Liver (tissue), 9 donors: Measurements from ENCODE around the gene TMED10. TPM values are rescaled to one million over a fixed set of nuclear protein-coding genes. Genes with fewer than 3 reads are reported as not detected.

Experiments
- DNase-seq: peaks from one replicate; pipeline ENCODE4 v3.0.0-alpha.2; 2017; ENCODE audit warnings: low spot score
- H3K27ac ChIP-seq, 2 donors: one replicate each; pipeline ENCODE4 v1.7.0; 2013; ENCODE audit warnings: inconsistent platforms in 2 of 2, low read length in 2 of 2, control low read depth in 1 of 2, low read depth in 1 of 2, mild to moderate bottlenecking in 1 of 2
- H3K27me3 ChIP-seq, 4 donors: one replicate each; pipeline versions ENCODE4 v1.6.1 to v1.7.0; 2013; ENCODE audit warnings: low read length in 3 of 4, inconsistent platforms in 1 of 4, mild to moderate bottlenecking in 1 of 4, moderate library complexity in 1 of 4; ENCODE audit not compliant: control insufficient read depth in 4 of 4, insufficient read depth in 4 of 4
- H3K36me3 ChIP-seq, 4 donors: one replicate each; pipeline versions ENCODE4 v1.6.1 to v1.7.0; 2013; ENCODE audit warnings: low read length in 3 of 4, mild to moderate bottlenecking in 3 of 4, low read depth in 1 of 4, moderate library complexity in 1 of 4; ENCODE audit not compliant: control insufficient read depth in 4 of 4, insufficient read depth in 3 of 4
- H3K4me1 ChIP-seq, 4 donors: one replicate each; pipeline versions ENCODE4 v1.6.1 to v1.7.0; 2013; ENCODE audit warnings: low read length in 3 of 4, mild to moderate bottlenecking in 3 of 4, moderate library complexity in 1 of 4; ENCODE audit not compliant: control insufficient read depth in 4 of 4, insufficient read depth in 4 of 4
- H3K4me3 ChIP-seq, 3 donors: one replicate each; pipeline versions ENCODE4 v1.6.1 to v1.7.0; 2013; ENCODE audit warnings: low read length in 3 of 3, control low read depth in 1 of 3, low read depth in 1 of 3, mild to moderate bottlenecking in 1 of 3
- H3K9ac ChIP-seq, 2 donors: one replicate each; pipeline ENCODE4 v1.7.0; 2013; ENCODE audit warnings: low read length in 2 of 2, mild to moderate bottlenecking in 2 of 2, moderate library complexity in 2 of 2, control low read depth in 1 of 2, low read depth in 1 of 2
- H3K9me3 ChIP-seq, 4 donors: one replicate each; pipeline versions ENCODE4 v1.6.1 to v1.7.0; 2013; ENCODE audit warnings: low read length in 3 of 4; ENCODE audit not compliant: control insufficient read depth in 4 of 4
- CTCF ChIP-seq: fragments of 150-350 bp; IDR thresholded peaks from 2 replicates; pipeline ENCODE4 v1.5.1; 2017; ENCODE audit warnings: improper control_type of control experiment, low read depth, low read length; ENCODE audit not compliant: missing input control
- EGR1 ChIP-seq, 2 donors: IDR thresholded peaks; 2 replicates each; pipeline ENCODE4 v1.6.1; 2016 to 2018; ENCODE audit warnings: antibody characterized with exemption in 2 of 2, low read depth in 2 of 2
- FOXA1 ChIP-seq: IDR thresholded peaks from 2 replicates; pipeline ENCODE4 v1.6.1; 2016; ENCODE audit warnings: antibody characterized with exemption
- FOXA2 ChIP-seq: IDR thresholded peaks from 2 replicates; pipeline ENCODE4 v1.6.1; 2016; ENCODE audit warnings: antibody characterized with exemption
- GABPA ChIP-seq, 2 donors: IDR thresholded peaks in 1 of 2; conservative IDR thresholded peaks in 1 of 2; 2 replicates each; pipeline ENCODE4 v1.6.1; 2016; ENCODE audit warnings: antibody characterized with exemption in 2 of 2, mild to moderate bottlenecking in 1 of 2, moderate library complexity in 1 of 2
- HNF4A ChIP-seq, 2 donors: conservative IDR thresholded peaks; 2 replicates each; pipeline ENCODE4 v1.6.1; 2016; ENCODE audit warnings: antibody characterized with exemption in 2 of 2, mild to moderate bottlenecking in 2 of 2
- NR2F2 ChIP-seq: IDR thresholded peaks from 2 replicates; pipeline ENCODE4 v1.6.1; 2016; ENCODE audit warnings: antibody characterized with exemption
- RXRA ChIP-seq, 2 donors: IDR thresholded peaks; 2 replicates each; pipeline ENCODE4 v1.6.1; 2017 to 2018; ENCODE audit warnings: antibody characterized with exemption in 2 of 2, mild to moderate bottlenecking in 1 of 2
- SP1 ChIP-seq: IDR thresholded peaks from 2 replicates; pipeline ENCODE4 v1.6.1; 2018; ENCODE audit warnings: antibody characterized with exemption, mild to moderate bottlenecking
- TAF1 ChIP-seq: conservative IDR thresholded peaks from 2 replicates; pipeline ENCODE4 v1.6.1; 2016; ENCODE audit warnings: antibody characterized with exemption, mild to moderate bottlenecking
- YY1 ChIP-seq: IDR thresholded peaks from 2 replicates; pipeline ENCODE4 v1.6.1; 2016; ENCODE audit warnings: antibody characterized with exemption, mild to moderate bottlenecking
- ZBTB33 ChIP-seq: IDR thresholded peaks from 2 replicates; pipeline ENCODE4 v1.6.1; 2016; ENCODE audit warnings: antibody characterized with exemption
- WGBS: extraction: QIAGEN DNeasy Blood & Tissue Kit; methylation state at CpG from one replicate; pipeline ENCODE4 v1.1.7; 2013; 5-methylcytosine and 5-hydroxymethylcytosine counted together
- polyA plus RNA-seq, 2 donors: library from polyadenylated mRNA; stranded (reverse) in 1 of 2; unstranded in 1 of 2; fragments of 200-250 nt in 1 of 2; fragments of >200 nt in 1 of 2; fragmentation: Nextera tagmentation in 1 of 2; extraction: Ambion mirVana in 1 of 2; gene quantifications; one replicate each; pipeline versions ENCODE4 v1.2.1 to v1.2.3, GENCODE V29; 2013 to 2015
- total RNA-seq, 2 donors: library from RNA; depleted of rRNA; stranded (reverse); fragments of >200 nt; gene quantifications; one replicate each; pipeline ENCODE4 v1.2.3, GENCODE V29; 2014
- donor health status: healthy.
- donor health status: healthy.
- donor health status: healthy.
- donor health status: healthy.
- donor health status: healthy.

TMED10 gene
- total and polyA plus RNA-seq, 4 donors: 167 to 349 (median 252) TPM

- no peak overlapping the region for H3K27ac ChIP-seq
- no peak overlapping the region for H3K4me3 ChIP-seq
- WGBS: 89% methylated on average over 3 of the region's 3 CpGs
- DNase-seq: no peak
- TF ChIP-seq SP1 (no peak), RXRA (IDR thresholded peaks at IDR 0.05) (no peak), EGR1 (IDR thresholded peaks at IDR 0.05; ENCODE audit: low read depth in 2 of 2) (no peak), TAF1 (no peak), FOXA1 (no peak), FOXA2 (no peak), GABPA (IDR thresholded peaks at IDR 0.05 in 1 of 2, conservative IDR thresholded peaks at IDR 0.05 in 1 of 2) (no peak), NR2F2 (no peak), CTCF (no peak), YY1 (no peak), HNF4A (conservative IDR thresholded peaks at IDR 0.05) (no peak)
- H3K36me3 ChIP-seq: no peaks in the 10 kb centered on the region
- H3K9me3 ChIP-seq: no peaks in the 10 kb centered on the region
- no peak overlapping the region for H3K9ac ChIP-seq
- H3K4me1 ChIP-seq: peaks cover 0 to 13% (median 8%) of the 10 kb centered on the region in 4 donors
- H3K27me3 ChIP-seq: no peaks in the 10 kb centered on the region
Measured at GRCh38 chr14:75168586-75169335, 7.7 kb downstream of the TMED10 start.

- no peaks in the 10 kb centered on the region for H3K36me3 ChIP-seq
- 90% methylated on average over 2 of the region's 2 CpGs for WGBS
- peak overlapping the region in 1 of 2 donors; percentile 5 for H3K27ac ChIP-seq
Measured at GRCh38 chr14:75167325-75167724, 9.1 kb downstream of the TMED10 start.

More at GRCh38 chr14:75167325-75167724, 9.1 kb downstream of the TMED10 start:
- no peaks in the 10 kb centered on the region for H3K9me3 ChIP-seq
- H3K9ac ChIP-seq: no peak overlapping the region
- no peak for TF ChIP-seq ZBTB33
- H3K27me3 ChIP-seq: no peaks in the 10 kb centered on the region
- H3K4me1 ChIP-seq: peaks cover 0 to 11% (median 6%) of the 10 kb centered on the region in 4 donors
- no peak overlapping the region for H3K4me3 ChIP-seq
- no peak for DNase-seq
